ENCODE data around the gene GDPD5. TPM values are rescaled to one million over a fixed set of nuclear protein-coding genes. Genes with fewer than 3 reads are reported as not detected.

Gene GDPD5
- total and polyA plus RNA-seq, 2 donors (not counting 3 experiments of a cell fraction or from before 2014, with no cell fraction given) = 60.2 to 79.2 TPM

DNA sequence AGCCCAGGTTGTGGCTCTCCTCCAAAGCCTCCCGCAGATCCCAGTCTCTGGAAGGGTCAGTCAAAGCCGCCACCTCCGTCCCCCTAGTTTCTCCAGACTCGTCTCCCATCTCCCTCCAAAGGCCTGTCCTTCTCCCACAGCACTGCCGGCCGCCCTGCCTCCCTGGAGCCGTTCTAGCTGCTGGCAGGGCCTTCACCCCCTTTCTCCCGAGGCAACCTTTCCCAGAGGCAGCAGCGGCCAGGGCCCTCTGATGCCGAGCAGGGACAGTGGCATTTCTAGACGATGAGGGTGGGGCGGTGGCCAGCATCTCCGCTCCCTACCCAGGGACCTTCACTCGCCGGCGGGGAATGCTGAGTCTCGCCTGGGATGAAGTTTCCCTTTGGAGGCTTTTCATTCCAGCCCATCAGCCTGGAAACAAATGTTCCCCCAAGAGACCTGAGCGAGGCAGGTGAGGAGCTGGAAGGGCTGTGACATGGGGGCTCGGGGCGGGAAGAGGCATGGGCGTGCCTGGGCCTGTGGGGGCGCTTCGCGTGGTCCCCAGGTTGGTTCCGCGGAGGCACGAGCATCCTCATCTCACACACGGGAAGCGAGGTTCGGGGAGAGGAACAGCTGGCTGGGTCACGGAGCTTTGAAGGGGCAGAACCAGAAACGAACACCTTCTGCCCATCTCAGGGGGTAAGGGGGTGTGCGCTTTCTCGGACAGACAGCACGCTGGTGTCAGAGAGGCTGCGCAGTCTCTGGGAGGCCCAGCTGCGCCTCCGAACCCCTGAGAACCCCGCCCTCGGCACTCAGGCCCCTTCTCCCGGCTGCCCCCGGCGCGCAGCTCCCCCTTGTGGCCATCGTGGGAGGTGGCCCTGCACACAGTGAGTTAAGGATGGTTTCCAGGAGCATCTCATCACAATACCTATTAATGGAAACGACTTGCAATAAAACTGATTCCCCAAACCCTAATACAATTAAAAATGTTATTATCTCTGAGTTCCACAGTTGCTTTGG lies 74.6 kb downstream of the GDPD5 start:
- H3K9ac ChIP-seq (replicated peaks; ENCODE audit: extremely low read depth, insufficient read depth, low read length) = no peak overlapping the region
- dilution Hi-C loops (cut with MboI; ENCODE audit: extremely low pct_ligation_motif_present, low sequenced_read_pairs) = no loop called here
- intact Hi-C loops (cut with micrococcal nuclease) = no loop called here
- no peak for DNase-seq (ENCODE audit: low read depth, low spot score)
- no peaks in the 10 kb centered on the region for H3K9me1 ChIP-seq (replicated peaks; ENCODE audit: control insufficient read depth, extremely low read depth, insufficient read depth, low read length)
- no peak overlapping the region for H3K4me3 ChIP-seq (replicated peaks in 1 of 3; ENCODE audit: insufficient read depth in 1 of 3, low read depth in 1 of 3, low read length in 3 of 3)
- TF ChIP-seq, protein P1, sequence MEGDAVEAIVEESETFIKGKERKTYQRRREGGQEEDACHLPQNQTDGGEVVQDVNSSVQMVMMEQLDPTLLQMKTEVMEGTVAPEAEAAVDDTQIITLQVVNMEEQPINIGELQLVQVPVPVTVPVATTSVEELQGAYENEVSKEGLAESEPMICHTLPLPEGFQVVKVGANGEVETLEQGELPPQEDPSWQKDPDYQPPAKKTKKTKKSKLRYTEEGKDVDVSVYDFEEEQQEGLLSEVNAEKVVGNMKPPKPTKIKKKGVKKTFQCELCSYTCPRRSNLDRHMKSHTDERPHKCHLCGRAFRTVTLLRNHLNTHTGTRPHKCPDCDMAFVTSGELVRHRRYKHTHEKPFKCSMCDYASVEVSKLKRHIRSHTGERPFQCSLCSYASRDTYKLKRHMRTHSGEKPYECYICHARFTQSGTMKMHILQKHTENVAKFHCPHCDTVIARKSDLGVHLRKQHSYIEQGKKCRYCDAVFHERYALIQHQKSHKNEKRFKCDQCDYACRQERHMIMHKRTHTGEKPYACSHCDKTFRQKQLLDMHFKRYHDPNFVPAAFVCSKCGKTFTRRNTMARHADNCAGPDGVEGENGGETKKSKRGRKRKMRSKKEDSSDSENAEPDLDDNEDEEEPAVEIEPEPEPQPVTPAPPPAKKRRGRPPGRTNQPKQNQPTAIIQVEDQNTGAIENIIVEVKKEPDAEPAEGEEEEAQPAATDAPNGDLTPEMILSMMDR (IDR thresholded peaks at IDR 0.05; ENCODE audit: extremely low read depth in 1 of 2, insufficient read depth in 1 of 2, low read depth in 1 of 2, low read length in 2 of 2) = peak; percentile 63 to 68
- TF ChIP-seq MYC (IDR thresholded peaks at IDR 0.05; ENCODE audit: low read depth, low read length) = no peak
- no peaks in the 10 kb centered on the region for H3K9me3 ChIP-seq (replicated peaks; ENCODE audit: control insufficient read depth, insufficient read depth, low read length)
- POLR2A ChIA-PET = no interaction called here
- CTCF ChIA-PET = interaction anchor here (0.5 to 2.0 kb wide), 20 partner anchors 11 to 113 kb away, joined by 3 to 10 read pairs (median 4); partner anchors contain the start of gene GDPD5
- H3K27me3 ChIP-seq (ENCODE audit: control insufficient read depth in 2 of 2, insufficient read depth in 2 of 2, low read length in 2 of 2) = no peaks in the 10 kb centered on the region
- H3K4me1 ChIP-seq (ENCODE audit: control insufficient read depth, extremely low read depth, insufficient read depth, low read length) = no peaks in the 10 kb centered on the region
- BruUV-seq (replicated peaks) = no TSS peak
- H3K27ac ChIP-seq (ENCODE audit: insufficient read depth, low read depth, low read length) = no peak overlapping the region
- no peak overlapping the region for H3K4me2 ChIP-seq (ENCODE audit: insufficient read depth, low read length)
- H2AFZ ChIP-seq (ENCODE audit: low read depth, low read length) = no peak overlapping the region
- H3K79me2 ChIP-seq (ENCODE audit: control insufficient read depth, insufficient read depth, low read length) = no peaks in the 10 kb centered on the region
- no peaks in the 10 kb centered on the region for H4K20me1 ChIP-seq (replicated peaks; ENCODE audit: control insufficient read depth, extremely low read depth, insufficient read depth, low read length)
- no peak for FAIRE-seq
- H3K36me3 ChIP-seq (ENCODE audit: control insufficient read depth in 2 of 2, extremely low read depth in 1 of 2, insufficient read depth in 2 of 2, low read length in 2 of 2) = peaks cover 0 to 15% of the 10 kb centered on the region in 2 experiments

DNA sequence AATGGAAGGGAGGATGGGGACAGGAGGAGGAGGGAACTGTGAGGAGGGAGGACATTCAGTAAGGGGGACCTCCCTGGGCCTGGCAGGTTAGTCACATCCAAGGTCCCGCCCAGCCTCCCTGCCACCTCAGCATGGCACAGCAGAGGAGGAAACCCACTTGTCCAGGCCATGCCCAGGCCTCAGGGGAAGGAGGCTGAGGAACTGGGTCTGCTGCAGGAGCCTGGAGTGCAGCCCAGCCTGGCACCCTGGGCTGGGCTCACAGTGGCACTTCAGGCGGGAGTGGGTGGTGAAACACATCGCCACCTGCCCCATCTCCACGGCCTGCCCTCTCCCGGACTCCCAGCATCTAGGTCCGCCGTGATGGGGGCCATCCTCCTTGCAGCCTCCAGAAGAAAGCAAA lies 75.5 kb downstream of the GDPD5 start:
- Histone ChIP-seq H3K4me1 (ENCODE audit: control insufficient read depth, extremely low read depth, insufficient read depth, low read length) (no peaks in the 10 kb centered on the region), H3K9me3 (replicated peaks; ENCODE audit: control insufficient read depth, insufficient read depth, low read length) (no peaks in the 10 kb centered on the region), H3K9me1 (replicated peaks; ENCODE audit: control insufficient read depth, extremely low read depth, insufficient read depth, low read length) (no peaks in the 10 kb centered on the region), H2AFZ (ENCODE audit: low read depth, low read length) (no peak overlapping the region), H3K79me2 (ENCODE audit: control insufficient read depth, insufficient read depth, low read length) (no peaks in the 10 kb centered on the region), H3K36me3 (ENCODE audit: control insufficient read depth in 2 of 2, extremely low read depth in 1 of 2, insufficient read depth in 2 of 2, low read length in 2 of 2) (peaks cover 0 to 15% of the 10 kb centered on the region in 2 experiments), H3K9ac (replicated peaks; ENCODE audit: extremely low read depth, insufficient read depth, low read length) (no peak overlapping the region), H3K27me3 (ENCODE audit: control insufficient read depth in 2 of 2, insufficient read depth in 2 of 2, low read length in 2 of 2) (no peaks in the 10 kb centered on the region), H3K4me3 (replicated peaks in 1 of 3; ENCODE audit: insufficient read depth in 1 of 3, low read depth in 1 of 3, low read length in 3 of 3) (no peak overlapping the region), H3K4me2 (ENCODE audit: insufficient read depth, low read length) (no peak overlapping the region), H3K27ac (ENCODE audit: insufficient read depth, low read depth, low read length) (no peak overlapping the region), H4K20me1 (replicated peaks; ENCODE audit: control insufficient read depth, extremely low read depth, insufficient read depth, low read length) (no peaks in the 10 kb centered on the region)
- no peak for FAIRE-seq
- DNase-seq (ENCODE audit: low read depth, low spot score) = no peak
- intact Hi-C loops (cut with micrococcal nuclease) (no loop called here), dilution Hi-C loops (cut with MboI; ENCODE audit: extremely low pct_ligation_motif_present, low sequenced_read_pairs) (no loop called here)
- no peak for TF ChIP-seq FOS (IDR thresholded peaks at IDR 0.05; ENCODE audit: borderline replicate concordance, insufficient read depth, low read length)
- no TSS peak for BruUV-seq (replicated peaks)
- ChIA-PET POLR2A (no interaction called here), CTCF (interaction anchor here (1.2 to 2.0 kb wide), 5 partner anchors 42 to 81 kb away, joined by 3 to 7 read pairs (median 6); partner anchors contain the start of gene GDPD5)

All from endothelial cell of umbilical vein (primary cell).